GM23248 (cell line): Measurements from ENCODE around the gene TEX101.

Experiments
- EZH2 ChIP-seq: fragments of 200-600 bp; sonication (generic); IDR thresholded peaks from 2 replicates; pipeline ENCODE4 v1.6.1; 2018; ENCODE audit warnings: antibody characterized with exemption, mild to moderate bottlenecking; ENCODE audit not compliant: insufficient read depth, poor library complexity, severe bottlenecking
- EZH2phosphoT487 ChIP-seq: fragments of 200-600 bp; sonication (generic); IDR thresholded peaks from 2 replicates; pipeline ENCODE4 v1.6.1; 2018; ENCODE audit warnings: antibody characterized with exemption, moderate library complexity, mild to moderate bottlenecking, low read depth; ENCODE audit not compliant: insufficient read depth

DNA sequence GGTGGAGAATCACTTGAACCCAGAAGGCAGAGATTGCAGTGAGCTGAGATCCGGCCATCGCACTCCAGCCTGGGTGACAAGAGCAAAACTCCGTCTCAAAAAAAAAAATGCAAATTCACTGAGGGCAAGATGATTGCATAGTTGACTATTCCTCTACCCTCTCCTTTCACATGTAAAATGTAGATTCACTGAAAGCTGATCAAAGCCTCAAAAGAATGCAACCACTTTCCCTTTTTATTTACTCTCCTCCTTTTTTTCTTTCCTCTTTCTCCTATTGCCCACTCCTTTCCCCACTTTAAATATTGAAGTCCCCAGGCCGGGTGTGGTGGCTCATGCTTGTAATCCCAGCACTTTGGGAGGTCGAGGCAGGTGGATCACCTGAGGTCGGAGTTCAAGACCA, 6.3 kb downstream of the TEX101 start:
- TF ChIP-seq EZH2phosphoT487: no peak
- no peak for TF ChIP-seq EZH2
